ENCODE measurements around the gene RPL23.

The RPL23 gene

DNA sequence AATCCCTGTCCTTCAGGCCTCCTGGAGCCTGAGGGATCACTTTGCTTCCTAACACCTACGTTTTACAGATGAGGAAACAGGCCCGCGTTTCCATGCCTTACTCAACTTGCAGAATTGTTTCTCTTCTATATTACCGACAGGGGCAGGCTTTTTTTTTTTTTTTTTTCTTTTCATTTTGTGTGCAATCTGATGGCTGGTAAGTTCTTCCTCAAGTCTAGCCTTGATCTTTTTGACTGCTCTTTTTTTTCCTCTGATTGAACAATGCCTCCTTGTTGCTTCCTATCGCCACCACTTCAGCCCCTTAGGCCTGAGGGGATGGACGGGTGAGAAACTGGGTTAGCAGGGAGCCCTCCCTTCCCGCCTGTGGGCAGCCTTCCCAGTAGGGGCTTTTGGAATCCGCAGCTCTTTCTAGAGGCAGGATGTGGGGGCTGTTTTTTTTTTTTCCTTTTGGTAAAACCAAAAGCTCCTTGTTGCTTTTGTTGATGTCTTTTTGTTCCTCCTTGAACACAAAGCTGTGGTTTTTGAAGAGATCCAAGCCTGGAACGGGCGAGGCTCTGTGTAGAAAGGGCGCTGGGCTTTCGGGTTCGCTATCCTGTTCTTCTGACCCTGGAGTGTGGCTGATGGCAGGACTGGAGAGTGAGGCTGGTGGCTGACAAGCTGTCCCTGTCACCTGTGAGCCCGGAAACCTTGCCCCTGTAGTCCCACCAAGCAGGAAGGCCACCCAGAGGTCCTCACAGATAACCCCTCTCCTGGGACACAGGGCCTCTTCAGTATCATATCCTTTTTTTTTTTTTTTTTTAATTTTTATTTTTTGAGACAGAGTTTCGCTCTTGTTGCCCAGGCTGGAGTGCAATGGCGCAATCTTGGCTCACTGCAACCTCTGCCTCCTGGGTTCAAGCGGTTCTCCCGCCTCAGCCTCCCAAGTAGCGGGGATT lies 30.3 kb upstream of the RPL23 start:
- no peak for DNase-seq

DNA sequence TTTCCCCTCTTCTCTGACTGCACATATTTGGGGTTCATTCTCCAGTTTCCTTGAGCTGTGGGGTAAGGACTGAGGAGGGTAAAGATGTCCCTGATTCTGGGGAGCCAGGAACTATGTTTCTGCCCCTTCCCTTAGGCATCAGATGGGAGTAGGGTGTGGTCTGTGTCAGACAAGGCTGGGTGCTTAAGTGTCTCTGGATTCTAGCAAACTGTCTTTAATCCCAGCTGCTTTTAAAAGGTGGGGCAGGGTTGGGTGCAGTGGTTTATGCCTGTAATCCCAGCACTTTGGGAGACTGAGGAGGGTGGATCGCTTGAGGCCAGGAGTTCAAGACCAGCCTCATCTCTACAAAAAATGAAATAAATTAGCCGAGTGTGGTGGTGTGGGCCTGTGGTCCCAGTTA lies 29.3 kb upstream of the RPL23 start:
- DNase-seq, result no peak

DNA sequence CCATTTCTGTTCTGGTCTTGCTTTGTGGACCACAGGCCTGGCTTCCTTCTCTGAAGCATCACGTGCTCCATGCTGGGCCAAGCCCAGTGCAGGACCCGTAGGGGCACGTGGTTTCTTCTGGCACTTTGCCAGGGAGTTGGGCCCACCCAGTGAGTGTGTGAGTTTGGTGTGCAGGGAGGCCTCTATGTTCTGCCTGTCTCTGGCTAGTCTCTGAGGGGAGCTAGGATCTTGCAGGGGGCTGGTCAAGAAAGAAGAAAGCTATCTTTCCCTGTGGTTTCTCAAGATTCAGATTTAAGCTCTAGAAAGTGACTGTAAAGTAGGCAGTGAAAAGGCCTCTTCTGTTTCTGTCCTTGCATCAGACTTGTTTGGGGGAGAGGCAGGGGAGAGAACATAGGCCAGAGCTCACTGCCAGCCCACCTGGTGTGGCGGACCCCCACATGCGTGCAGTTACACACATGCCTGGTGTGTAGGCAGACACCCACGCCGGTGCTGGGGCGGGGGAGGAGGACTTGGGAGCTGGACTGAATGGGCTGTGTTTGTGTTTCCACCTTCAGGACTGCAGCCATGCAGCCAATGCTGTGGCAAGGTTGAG lies 28.2 kb upstream of the RPL23 start:
- no peak for DNase-seq

DNA sequence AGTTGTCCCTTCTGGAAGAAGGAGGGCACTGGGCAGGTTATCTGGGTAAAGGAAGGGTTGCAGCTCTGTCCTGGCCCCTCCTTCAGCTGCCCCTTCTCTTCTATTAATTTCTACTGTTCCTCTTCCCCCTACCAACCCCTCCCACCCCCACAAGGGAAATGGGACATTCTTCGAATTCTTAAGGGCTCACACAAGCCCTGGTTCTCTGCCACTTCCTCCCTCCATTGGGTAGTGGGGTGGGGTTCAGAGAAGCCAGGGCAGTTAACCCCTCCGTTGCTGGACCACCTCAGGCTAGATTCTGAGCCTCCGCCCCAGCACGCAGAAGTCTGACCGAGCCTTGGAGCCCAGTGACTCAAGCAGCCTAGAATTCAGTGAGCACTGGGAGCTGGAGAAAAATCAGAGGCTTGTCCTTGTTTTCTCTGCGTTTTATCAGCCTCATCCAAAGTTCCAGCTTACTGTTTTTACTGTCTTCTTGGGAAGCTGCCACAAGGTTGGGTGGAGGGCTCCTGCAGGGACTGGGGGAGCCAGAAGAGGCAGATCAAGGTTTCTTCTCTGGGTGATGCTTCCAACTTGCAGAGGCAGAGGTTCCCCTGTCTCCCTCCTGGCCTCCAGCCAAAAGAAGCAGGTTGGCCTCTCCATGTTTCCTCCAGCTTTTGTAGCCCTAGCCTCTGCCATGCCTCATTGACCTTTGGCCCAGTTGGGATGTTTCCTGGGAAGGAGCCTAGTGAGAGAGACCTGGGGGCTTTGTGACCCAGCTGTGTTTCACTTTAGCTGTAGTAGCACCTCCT lies 26.6 kb upstream of the RPL23 start:
- peak; percentile 73 for DNase-seq

DNA sequence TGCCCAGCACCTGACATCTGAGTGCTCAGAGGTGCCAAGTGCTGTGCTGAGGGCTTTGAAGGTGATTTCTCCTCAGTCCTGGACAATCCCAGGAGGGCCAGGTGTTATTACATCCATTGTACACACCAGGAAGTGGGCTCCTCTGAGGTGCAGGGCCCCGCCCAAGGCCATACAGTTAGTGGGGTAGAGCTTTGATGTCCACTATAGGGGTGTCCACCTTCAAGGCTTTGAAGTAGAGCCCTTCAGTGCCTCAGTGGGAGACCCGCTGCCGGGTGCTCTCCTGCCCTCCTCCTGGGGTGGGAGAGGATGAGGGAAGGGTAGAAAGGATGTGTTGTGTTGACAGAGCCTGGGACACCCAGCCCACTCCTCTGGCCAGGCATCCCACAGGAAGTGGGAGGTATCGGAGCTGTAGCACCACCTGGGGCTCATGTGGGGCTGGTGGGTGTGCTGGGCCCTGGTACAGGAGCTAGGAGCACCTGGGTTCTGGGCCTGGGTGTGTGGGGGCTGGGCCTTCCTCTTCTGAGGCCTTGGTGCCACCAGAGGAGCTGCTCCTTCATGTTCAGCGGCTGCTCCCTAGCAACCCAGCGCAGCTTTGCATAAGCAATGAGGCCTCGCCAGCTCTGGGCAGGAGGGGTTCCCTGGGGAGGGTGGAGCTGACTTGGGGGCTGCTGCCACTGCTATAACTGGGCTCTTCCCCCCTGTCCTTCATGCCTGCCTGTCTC lies 23.8 kb upstream of the RPL23 start:
- no peak for DNase-seq

DNA sequence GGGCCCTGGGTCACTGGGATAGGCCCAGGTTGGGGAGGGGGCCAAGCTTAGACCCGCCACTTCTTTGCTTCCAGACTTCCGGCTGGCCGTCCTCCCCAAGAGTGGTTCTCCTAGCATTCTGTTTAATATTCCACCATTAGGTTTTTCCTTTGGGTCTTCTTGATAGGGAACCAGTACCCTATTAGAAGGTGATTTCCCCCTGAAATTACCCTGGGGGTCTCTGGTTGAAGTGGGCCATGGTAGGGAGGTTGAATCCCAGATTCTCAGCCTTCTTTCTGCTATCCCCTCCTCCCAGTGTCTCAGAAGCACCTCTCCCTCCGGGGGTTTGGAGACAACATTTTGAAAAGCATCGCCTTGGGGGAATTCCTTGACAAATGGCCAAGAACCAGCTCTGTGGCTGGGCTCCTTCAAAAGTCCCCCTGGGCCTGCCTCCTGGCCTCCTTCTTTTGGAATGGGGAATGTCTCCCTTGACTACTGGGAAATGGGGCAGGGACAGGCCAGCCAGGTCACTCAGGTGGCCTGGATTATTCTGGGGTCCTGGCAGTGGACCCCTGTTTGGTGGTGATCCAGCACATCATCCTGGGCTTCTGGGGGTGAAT lies 22.1 kb upstream of the RPL23 start:
- no peak for DNase-seq

DNA sequence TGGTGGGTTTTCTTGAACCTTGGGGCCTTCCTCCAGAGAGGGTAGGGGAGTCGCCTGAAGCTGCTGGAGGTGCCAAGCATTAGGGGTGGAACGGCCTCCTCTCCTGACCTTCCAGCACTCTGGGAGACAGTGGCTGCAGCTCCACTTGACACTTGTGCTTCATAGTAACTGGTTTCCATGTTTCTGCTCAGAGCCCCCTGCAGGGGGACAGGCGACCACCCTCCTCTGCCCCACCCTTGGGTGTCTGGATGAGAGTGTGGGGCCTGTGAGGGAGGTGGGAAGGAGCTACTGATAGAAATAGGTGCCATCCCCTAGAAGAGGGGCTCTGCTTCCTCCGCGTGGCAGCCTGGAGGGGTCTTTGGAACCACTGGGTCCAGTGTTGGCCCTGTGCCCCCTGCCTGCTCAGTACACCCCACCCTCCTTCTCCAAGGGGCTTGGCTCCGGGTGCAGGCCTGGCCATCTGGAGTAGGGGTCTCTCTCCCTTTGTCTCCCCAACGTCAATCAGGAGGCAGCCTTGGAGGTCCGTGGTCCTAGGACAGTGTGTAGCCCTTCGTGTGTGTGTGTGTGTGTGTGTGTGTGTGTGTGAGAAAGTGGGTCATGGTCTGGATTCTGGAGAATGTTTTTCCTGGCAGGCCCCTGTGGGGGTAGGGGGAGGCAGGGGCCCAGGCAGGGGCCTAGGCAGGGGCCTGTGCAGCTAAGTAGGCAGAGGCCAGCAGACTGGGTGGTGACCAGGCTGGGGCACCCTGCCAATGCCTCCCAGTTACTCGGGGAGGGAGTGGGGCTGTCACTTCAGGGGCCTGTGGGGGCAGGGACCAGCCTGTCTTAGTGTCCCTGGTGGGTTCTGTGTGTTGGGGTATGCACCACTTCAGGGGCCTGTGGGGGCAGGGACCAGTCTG lies 21.2 kb upstream of the RPL23 start:
- no peak for DNase-seq

DNA sequence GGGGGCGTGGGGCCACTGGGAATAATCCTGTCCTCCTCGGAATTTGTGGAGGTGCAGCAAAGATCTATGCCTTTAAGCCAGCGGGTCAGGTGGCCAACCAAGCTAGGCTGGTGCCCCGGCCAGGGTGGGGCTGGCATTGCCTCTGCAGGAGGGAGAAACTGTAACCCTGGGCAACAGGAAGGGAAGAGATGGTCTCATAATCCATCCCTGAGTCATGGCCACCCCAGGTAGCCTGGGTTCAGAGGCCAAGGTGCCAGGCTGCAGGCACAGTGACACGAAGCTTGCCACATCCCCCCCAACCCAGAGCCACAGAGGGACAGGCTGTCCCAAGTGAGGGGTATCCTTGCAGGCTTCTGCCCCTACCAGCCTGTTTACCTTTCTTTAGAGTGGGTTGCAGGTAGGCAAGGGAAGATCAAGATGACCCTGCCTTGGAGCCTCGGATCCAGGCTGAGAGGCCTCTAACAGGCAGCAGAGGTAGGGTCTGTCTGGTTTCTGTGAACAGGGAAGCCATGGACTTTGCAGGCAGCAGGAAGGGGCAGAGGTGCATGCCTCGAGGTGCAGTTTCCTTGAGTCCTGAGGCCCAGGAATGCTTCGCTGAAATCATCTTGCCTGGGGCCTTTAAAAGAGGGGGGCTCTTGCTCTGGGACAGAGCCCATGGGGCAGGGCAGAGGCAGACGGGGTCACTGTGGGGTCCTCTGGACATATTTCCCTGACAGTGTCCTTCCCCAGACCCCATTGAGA lies 20.3 kb upstream of the RPL23 start:
- no peak for DNase-seq

DNA sequence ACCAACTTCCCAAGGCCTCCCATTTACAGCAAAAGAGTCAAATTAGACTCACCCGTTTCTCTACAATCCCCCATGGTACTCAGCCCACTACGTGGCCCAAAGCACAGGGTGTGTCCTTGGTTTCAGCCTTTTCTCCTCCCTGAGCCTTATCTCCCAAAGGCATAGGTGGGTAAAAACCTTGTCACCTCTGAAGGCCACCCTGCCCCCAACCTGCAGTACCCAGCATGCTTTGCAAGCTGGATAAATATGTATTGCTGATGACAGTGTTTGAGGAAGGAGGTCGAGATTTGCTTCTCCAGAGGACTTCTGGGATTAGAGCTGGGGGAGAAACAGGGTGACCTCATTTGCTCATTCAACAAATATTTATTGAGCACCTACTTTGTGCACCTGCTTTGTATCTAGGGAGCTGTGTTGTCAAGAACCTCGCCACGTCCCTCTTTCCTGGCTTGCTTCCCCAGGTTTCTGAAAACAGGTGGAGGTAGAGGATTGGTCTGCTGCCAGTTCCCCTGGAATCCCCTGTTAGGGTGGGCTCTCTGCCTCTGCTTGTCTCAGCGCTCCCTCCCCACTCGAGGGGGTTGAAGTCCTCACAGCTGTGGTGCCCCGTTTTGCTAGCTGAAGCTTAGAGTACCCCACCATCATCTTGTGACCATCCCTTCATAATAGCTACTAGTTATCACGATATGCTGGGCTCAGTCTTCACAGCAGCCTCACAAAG lies 19.3 kb upstream of the RPL23 start:
- no peak for DNase-seq

DNA sequence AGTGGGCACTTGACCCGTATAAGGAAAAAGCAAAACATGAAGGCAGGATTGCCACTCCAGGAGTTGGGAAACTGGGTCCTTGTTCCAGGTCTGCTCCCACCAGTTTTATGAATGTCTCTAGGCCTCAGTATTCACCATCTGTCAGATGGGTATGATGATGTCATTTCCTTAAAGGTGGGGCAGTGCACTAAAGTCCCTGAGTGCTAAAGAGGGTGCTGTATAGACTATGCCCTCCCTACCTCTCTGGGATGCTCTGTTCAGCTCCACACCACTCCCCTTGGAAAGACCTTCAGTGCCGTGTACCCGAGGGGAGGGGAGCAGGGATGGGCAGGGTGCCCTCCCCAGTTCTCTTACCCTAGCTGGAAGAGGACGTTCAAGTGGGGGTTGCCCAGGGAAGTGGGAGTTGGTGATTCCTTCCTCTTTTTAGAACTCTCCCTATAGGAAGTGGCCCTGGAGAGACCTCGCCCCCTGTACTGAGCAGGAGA lies 18.5 kb upstream of the RPL23 start:
- DNase-seq, result no peak

DNA sequence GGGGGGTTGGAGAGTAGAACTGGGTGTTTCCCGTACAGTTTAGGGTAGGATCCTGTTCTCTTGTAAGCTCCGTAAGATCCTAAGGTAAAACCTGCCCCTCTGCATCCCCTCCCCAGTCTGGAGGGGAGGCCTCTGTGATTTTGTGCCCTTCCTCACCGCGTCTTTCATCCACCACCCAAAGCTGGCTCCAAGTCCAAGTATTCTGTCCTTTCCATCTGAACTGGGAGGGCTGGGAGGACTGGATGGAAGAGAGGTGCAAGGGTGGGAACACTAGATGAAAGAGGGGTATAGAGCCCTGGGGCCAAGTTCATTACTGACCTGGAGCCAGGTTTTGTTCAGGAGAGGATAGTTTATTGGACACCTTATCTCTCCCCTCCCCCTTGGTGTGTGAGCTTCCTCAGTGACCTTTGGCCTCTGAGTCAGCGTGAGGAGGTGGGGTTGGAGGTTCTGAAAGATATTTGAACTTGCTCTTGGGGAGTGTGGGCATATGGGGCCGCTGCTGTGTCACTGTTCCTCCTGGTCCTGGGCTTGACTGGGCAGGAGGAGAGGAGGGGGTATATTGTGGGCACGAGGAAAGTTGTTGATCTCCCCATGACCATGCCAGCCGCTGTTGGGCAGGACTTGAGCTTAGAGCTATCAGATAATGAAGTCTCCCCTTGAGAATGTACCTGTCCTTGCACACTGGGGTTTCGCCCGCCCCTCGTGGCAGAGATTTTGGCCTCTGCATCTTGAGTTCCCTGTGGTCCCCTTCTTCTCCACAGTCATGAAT lies 17.9 kb upstream of the RPL23 start:
- peak; percentile 85 for DNase-seq

DNA sequence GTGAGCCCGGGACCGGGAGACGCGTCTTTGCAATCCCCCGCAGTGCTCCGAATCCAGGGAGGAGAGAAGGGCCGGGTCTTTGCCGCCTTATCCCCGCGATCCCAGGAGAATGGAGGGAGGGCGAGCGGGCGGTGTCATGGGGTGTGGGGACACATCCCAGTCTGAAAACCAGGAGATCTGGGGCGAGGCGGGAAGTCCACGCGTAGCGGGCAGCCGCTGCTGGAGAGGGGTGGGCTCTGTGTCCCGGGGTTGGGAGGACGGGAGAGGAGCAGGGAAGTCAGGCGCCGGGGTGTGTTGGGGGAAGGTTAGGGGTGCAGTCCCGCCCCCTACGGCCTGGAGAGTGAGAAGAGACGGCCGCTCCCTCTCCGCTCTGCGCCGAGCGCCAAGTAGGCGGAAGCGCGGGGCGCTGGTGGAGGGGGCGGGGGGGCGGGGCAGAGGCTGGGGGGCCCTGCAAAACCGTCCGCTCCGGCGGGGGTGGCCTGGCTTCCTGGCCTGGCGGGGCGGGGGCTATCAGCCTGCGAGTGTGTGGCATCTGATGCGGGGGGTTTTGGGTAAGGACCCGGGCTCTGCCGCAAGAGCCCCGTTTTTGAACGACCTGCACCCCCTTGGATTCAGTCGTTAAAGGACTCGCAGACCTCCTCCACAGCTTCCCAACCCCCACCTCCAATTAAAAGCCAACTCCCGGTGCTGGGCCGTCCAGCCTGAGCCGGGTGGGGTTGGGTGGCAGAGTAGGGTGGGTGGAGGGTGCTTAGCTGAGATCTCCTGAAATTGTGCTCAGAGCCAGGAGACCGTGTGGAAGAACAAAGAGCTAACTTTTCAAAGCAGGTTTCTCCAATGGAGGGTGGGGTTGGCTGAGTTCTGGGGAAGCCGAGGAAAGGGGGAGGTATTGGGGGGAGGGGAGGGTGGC lies 17.0 kb upstream of the RPL23 start:
- DNase-seq, result peak; percentile 78

DNA sequence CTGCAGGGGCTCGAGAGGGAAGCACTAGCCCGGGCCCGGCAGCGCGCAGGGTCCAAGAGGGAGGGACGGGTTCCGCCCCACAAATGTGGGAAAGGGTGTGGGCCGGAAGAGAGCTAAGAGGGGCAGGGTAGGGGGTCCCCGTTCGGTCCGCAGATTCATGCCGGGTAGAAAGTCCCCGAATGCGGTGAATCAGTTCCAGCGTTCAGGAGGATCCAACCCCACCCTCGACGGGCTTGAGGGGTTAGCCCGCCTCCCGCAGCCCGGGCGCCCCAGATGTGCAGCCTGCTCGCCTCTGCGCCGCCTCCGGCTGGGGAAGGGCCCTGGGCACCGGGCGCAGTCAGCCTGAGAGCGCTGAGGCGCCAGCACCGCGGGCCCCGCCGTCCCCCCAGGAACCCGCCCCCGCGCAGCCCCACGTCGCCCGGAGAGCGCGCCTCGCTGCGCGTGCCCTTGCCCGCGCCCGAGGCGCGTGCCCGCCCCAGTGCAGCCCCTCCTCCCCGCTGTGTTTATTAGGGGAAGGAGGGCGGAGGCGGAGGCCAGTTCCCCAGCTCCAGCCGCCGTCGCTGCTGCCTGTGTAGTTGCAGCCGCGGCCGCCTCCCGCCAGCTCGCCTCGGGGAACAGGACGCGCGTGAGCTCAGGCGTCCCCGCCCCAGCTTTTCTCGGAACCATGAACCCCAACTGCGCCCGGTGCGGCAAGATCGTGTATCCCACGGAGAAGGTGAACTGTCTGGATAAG lies 16.2 kb upstream of the RPL23 start, which contains the start of gene LASP1:
Gene LASP1, plus strand, starts transcription at position 533 of the 733 bp plus-strand sequence. Its CDS starts 132 bp downstream, at position 665.
- DNase-seq, result peak; percentile 86

DNA sequence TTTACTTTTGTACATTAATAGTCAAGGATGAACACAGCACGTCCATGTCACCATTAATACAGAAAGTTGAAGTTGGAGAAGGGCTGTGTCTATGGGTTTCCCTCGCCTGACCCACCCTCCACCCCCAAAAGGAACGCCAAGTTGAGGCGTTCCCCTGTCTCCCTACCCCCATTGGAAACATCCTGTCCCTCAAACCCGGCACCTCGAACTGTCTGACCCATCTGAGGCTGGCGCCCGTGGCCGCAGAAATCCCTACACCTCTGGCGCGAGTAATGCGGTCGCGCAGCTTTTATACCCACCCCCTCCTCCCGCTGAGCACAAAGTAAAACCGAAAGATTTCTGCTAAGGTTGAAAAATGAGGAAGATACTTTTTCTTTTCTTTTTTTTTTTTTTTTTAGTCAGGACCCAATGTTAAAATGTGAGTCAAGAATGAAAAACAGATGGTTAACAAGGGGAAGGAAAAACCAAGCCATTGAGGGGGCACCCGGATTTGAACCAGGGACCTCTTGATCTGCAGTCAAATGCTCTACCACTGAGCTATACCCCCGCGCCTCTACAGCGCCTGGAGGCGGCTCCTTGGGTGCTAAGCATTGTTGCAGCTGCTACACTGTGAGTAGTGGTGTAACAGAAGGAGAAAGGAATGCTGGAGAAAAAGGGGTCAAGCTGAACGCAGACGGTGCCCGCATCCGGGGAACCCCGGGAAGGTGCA lies 15.4 kb upstream of the RPL23 start:
- peak; percentile 89 for DNase-seq

DNA sequence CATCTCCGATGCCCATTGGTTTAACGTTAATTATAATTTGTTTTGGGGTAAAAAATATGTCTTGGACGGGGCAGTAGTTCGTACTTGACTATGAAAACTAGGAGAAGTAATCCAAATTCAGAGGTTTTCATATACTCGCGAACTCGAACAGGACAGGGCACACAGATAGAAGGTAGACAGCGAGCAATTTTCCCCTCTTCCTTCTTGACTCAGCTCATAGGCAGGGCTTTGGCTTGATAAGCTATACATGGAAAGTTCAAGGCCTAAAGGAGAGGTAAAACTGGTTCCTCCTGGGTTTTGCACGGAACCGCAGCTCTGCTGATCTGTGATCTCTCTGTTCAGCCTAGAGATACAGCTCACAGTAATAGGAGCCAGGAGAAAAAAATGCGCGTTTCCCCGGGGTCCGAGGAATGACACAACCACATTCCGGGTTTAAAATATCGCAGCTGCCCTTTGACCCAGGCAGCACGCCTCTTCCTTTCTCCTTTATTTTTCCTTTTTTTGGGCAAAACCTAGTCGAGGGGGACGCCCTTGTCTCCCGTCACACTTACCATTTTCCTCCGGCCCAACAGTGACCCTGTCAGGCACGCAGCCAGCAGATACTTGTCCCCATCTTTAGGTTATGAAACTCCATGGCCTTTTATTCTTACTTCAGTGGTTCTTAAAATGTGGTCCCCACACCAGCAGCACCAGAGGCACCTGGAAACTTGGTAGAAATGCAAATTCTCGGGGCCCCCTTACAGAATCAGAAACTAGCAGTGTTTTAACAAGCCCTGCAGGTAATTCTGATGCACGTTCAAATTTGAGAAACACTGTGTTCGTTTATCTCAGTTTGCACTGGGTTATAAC lies 14.7 kb upstream of the RPL23 start:
- peak; percentile 87 for DNase-seq

Data from HCEC 1CT (cell line).